Measurements from ENCODE around the gene TMEM252.
A peak's percentile ranks its signal among the peaks of the same experiment; 100 is the strongest.

DNA sequence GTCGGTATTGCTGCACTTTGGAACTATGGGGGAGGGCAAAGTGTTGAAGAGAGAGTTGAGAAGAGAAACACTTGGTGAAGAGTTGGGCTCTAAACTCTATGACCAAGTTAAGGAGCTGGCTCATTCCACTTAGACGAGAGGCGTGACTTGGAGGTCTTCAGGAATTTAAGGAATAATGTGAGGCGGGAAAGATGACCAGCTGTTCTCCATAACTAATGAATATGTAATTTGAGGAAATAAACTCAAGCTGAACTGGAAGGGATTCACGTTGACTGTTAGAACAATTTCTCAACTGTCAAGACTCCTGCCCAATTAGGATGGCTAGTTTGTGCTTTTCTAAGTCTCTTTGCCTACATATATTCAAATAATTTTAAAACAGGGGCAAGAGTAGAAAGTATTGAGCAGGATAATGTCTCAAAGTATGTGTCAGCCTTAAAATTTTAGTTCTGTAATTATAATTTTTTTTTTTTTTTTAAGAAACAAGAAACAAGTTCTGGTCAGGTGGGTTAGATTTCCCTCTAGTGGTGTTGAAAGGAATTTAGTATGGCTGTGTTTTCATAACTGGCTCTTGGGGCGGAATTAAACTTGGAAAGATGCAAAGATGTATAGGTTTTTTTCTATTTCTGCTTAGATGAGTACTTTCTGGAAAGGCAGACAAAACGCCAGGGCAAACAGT lies 33.4 kb downstream of the TMEM252 start:
- TF ChIP-seq, protein P1, sequence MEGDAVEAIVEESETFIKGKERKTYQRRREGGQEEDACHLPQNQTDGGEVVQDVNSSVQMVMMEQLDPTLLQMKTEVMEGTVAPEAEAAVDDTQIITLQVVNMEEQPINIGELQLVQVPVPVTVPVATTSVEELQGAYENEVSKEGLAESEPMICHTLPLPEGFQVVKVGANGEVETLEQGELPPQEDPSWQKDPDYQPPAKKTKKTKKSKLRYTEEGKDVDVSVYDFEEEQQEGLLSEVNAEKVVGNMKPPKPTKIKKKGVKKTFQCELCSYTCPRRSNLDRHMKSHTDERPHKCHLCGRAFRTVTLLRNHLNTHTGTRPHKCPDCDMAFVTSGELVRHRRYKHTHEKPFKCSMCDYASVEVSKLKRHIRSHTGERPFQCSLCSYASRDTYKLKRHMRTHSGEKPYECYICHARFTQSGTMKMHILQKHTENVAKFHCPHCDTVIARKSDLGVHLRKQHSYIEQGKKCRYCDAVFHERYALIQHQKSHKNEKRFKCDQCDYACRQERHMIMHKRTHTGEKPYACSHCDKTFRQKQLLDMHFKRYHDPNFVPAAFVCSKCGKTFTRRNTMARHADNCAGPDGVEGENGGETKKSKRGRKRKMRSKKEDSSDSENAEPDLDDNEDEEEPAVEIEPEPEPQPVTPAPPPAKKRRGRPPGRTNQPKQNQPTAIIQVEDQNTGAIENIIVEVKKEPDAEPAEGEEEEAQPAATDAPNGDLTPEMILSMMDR (optimal IDR thresholded peaks at IDR 0.05 in 1 of 3, IDR thresholded peaks at IDR 0.05 in 1 of 3, conservative IDR thresholded peaks at IDR 0.05 in 1 of 3; ENCODE audit: extremely low read depth in 1 of 3, insufficient read depth in 2 of 3, low read length in 3 of 3) = peak in 2 of 3 experiments; percentile 35 to 48
- no peak for TF ChIP-seq EZH2 (IDR thresholded peaks at IDR 0.05; ENCODE audit: low read length)
